K562 (cell line): Measurements from ENCODE around the gene MPZL1. TPM values are rescaled to one million over a fixed set of nuclear protein-coding genes. Genes with fewer than 3 reads are reported as not detected.

ENCODE experiments used
- ARID2 ChIP-seq: fragments of 450-650 bp; IDR thresholded peaks from 2 replicates; pipeline ENCODE4 v1.6.1; 2017; ENCODE audit warnings: antibody characterized with exemption, mild to moderate bottlenecking
- CTCF ChIP-seq, 3 experiments: IDR thresholded peaks in 2 of 3; conservative IDR thresholded peaks in 1 of 3; 2 replicates each; pipeline ENCODE4 v1.5.1; 2011 to 2012; ENCODE audit warnings: low read length in 3 of 3, mild to moderate bottlenecking in 3 of 3, control low read depth in 2 of 3, improper control_type of control experiment in 1 of 3, inconsistent platforms in 1 of 3, low read depth in 1 of 3, mixed read lengths in 1 of 3, moderate library complexity in 1 of 3; ENCODE audit not compliant: insufficient read depth in 2 of 3
- DACH1 ChIP-seq: fragments of 450-650 bp; IDR thresholded peaks from 2 replicates; pipeline ENCODE4 v1.6.1; 2018; ENCODE audit not compliant: partially characterized antibody
- ILK ChIP-seq: fragments of 450-650 bp; IDR thresholded peaks from 2 replicates; pipeline ENCODE4 v1.6.1; 2016; ENCODE audit warnings: missing genetic modification characterization, low read depth, mild to moderate bottlenecking, missing compliant biosample characterization, moderate library complexity, borderline replicate concordance
- SAFB ChIP-seq: fragments of 200-400 bp; formaldehyde crosslinking; IDR thresholded peaks from 2 replicates; pipeline ENCODE4 v1.6.1; 2017; ENCODE audit warnings: low read depth, low read length, borderline replicate concordance
- SETDB1 ChIP-seq: IDR thresholded peaks from one replicate; pipeline ENCODE4 v1.6.1; 2012; ENCODE audit warnings: low read length, control low read depth, inconsistent platforms
- STAT5A ChIP-seq: IDR thresholded peaks from 2 replicates; pipeline ENCODE4 v1.6.1; 2012; ENCODE audit warnings: low read length, inconsistent platforms, borderline replicate concordance
- TEAD1 ChIP-seq, 2 experiments: fragments of 450-650 bp in 1 of 2; sonication (generic) in 1 of 2; formaldehyde crosslinking; IDR thresholded peaks; 2 replicates each; pipeline versions ENCODE4 v1.4.0 to v1.8.0; 2020 to 2022; ENCODE audit warnings: mild to moderate bottlenecking in 2 of 2, missing genetic modification reagents in 1 of 2
- THRB ChIP-seq: fragments of 450-650 bp; formaldehyde crosslinking; conservative IDR thresholded peaks from 2 replicates; pipeline ENCODE4 v1.4.0; 2022; ENCODE audit warnings: mild to moderate bottlenecking, missing genetic modification characterization
- ZC3H8 ChIP-seq: fragments of 450-650 bp; IDR thresholded peaks from 2 replicates; pipeline ENCODE4 v1.6.1; 2017
- ZMIZ1 ChIP-seq, 2 experiments: fragments of 150-350 bp in 1 of 2; IDR thresholded peaks; 2 replicates each; pipeline ENCODE4 v1.6.1; 2012 to 2016; ENCODE audit warnings: low read depth in 2 of 2, low read length in 2 of 2, mild to moderate bottlenecking in 1 of 2, moderate library complexity in 1 of 2
- ZNF174 ChIP-seq: fragments of 250-450 bp; sonication (Bioruptor Pico); IDR thresholded peaks from 2 replicates; pipeline ENCODE4 v1.4.0; 2020; ENCODE audit warnings: mild to moderate bottlenecking
- ZNF232 ChIP-seq: sonication (generic); formaldehyde crosslinking; IDR thresholded peaks from 2 replicates; pipeline ENCODE4 v1.8.0; 2022; ENCODE audit warnings: mild to moderate bottlenecking, missing genetic modification reagents
- ZNF280B ChIP-seq: fragments of 250-450 bp; sonication (Bioruptor Pico); IDR thresholded peaks from 2 replicates; pipeline ENCODE4 v1.5.1; 2021; ENCODE audit warnings: mild to moderate bottlenecking
- ZNF507 ChIP-seq: conservative IDR thresholded peaks from 2 replicates; pipeline ENCODE4 v1.6.1; 2017; ENCODE audit warnings: missing genetic modification characterization, missing compliant biosample characterization
- polyA plus RNA-seq, 8 experiments: library from polyadenylated mRNA; depleted of rRNA in 4 of 8; stranded (reverse) in 5 of 8; unstranded in 3 of 8; fragments of >200 nt; fragmentation: Nextera tagmentation in 2 of 8; fragmentation: Illumina TruSeq in 1 of 8; extraction: Ambion mirVana in 2 of 8; extraction: Trizol in 1 of 8; gene quantifications; 2 replicates each; pipeline versions ENCODE4 v1.2.1 to v1.2.3, GENCODE V29; 2011 to 2014; ENCODE audit warnings: inconsistent platforms in 1 of 8, missing spikeins in 1 of 8
- total RNA-seq, 7 experiments: library from RNA; depleted of rRNA in 6 of 7; stranded (reverse); fragments of >200 nt in 6 of 7; fragmentation: Illumina TruSeq in 2 of 7; extraction: Trizol in 2 of 7; gene quantifications; 2 replicates each; pipeline versions ENCODE4 v1.2.1 to v1.2.3, GENCODE V29; 2011 to 2021; ENCODE audit warnings: low replicate concordance in 1 of 7

MPZL1 gene
- total and polyA plus RNA-seq, 9 of the 15 experiments (the other 6 are each of a cell fraction or from before 2014, with no cell fraction given), result 14.5 to 153 (median 66.5) TPM

GRCh38 chr1:167714439-167715156 is 7.2 kb upstream of the MPZL1 start (continued):
- TF ChIP-seq ZMIZ1 (IDR thresholded peaks at IDR 0.05; ENCODE audit: low read depth in 2 of 2, low read length in 2 of 2) (peak in 1 of 2 experiments; percentile 70; a peak in 1 of 4 replicates), DACH1 (no peak), ILK (tag) (no peak), ZNF280B (CRISPR knock-in tag) (no peak), TEAD1 (CRISPR knock-in tag; IDR thresholded peaks at IDR 0.05) (peak; percentile 84 to 95), CTCF (IDR thresholded peaks at IDR 0.05 in 2 of 3, conservative IDR thresholded peaks at IDR 0.05 in 1 of 3; ENCODE audit: insufficient read depth in 2 of 3, low read depth in 1 of 3, low read length in 3 of 3) (peak in 2 of 3 experiments; percentile 21 to 45; a peak in 3 of 6 replicates), ARID2 (peak; percentile 21; the same call in 1 of the 2 replicates), SAFB (peak; percentile 90; the same call in 1 of the 2 replicates), STAT5A (peak; percentile 29; the same call in 1 of the 2 replicates), ZNF232 (CRISPR knock-in tag) (peak; percentile 34; the same call in 1 of the 2 replicates), ZNF507 (tag) (no peak), ZNF174 (CRISPR knock-in tag) (no peak), THRB (CRISPR knock-in tag) (peak; percentile 97), ZC3H8 (peak; percentile 83; the same call in 1 of the 2 replicates), SETDB1 (no peak)
